Measurements from ENCODE around the gene BIRC5.
"Not testable (repeated sequence)": the region's sequence is repeated elsewhere in the genome, so short reads cannot be mapped to it uniquely, and the experiment has no call there.

Gene BIRC5

DNA sequence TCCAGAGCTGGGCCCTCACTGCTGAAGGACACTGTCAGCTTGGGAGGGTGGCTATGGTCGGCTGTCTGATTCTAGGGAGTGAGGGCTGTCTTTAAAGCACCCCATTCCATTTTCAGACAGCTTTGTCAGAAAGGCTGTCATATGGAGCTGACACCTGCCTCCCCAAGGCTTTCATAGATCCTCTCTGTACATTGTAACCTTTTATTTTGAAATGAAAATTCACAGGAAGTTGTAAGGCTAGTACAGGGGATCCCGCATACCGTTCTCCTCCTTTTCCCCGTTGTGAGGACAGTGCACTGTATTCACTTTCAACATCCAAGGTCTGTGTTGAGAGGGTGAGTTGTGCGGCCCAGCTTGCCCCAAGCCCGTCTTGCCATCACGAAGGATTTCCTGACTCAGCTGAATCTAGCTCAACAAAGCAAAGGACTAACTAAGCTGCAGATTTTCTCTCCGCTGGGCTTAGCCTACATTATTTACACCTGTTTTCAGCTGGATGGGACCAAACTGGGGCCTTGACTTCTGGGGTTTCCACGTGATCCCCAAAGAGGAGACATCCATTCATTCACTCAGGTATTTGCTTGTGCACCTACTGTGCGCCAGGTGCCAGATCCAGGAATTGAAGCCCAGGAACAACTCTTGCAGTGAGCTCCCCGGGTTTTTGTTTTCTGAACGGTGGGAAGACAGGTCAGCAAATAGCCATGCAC is 12.2 kb downstream of the BIRC5 start:
- DNase-seq = no peak

DNA sequence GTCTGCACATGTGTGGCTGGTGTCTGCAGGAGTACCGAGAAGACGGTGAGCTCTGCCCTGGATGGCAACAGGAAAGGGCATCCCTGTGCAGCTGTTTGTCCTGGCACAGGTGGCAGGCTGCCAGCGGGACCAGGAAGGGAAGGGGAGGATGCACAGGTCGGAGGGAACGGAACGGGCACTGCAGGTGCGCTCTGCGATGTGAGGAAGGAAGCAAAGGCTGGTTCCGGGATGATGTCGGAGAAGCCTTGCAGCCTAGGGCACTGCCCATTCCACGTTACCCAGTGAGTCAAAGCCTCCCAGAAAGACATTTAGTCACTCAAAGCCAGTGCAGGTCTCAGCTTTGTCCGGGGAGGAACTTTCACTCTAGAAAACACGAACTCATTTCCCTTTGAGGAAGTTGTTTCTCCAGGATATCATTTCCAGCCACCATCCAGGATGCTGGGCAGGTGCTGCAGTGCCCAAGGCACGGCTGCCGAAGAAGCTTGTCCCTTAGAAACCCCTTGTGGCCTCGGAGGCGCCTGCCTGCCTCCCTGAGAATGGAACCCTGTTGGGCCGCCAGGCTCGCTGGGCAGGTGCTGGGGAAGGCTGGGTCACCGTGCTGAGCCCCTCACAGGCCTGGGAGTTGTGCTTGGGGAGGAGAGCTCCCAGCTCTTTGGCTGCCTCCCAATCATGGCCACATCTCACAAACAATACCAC is 12.9 kb downstream of the BIRC5 start:
- peak; percentile 20 for DNase-seq

DNA sequence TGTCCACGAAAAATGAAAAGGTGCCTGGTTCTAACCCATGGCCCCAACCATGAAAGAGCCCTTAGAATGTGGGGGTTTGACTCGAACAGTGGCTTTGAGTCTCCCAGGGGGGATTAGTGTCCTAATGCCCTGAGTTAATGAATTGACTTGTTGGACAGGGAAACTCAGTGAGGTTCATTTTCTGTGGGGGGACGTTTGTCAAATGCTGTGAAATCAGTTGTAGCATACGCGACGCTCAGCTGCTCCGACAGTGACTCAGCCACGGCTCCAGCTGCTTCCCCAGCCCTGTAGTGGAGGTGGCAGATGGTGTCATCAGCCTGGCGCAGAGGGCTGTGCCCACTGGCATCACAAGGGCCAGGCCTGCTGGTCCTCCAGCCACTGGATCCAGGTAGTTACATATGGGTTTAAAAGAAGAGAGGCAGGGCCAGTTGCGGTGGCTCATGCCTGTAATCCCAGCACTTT is 13.4 kb downstream of the BIRC5 start:
- peak; percentile 23 for DNase-seq

- DNase-seq = no peak
Observed at GRCh38 chr17:78228176-78228575, 14.1 kb downstream of the BIRC5 start.

GRCh38 chr17:78230252-78230962 is 16.4 kb downstream of the BIRC5 start:
- no peak for DNase-seq

- DNase-seq = no peak
Observed at GRCh38 chr17:78230996-78231935, 17.2 kb downstream of the BIRC5 start, which contains the start of gene TMEM235. TSS of gene TMEM235 (plus strand) at chr17:78231631. CDS start at chr17:78232024, 393 bp downstream.

GRCh38 chr17:78231991-78232858 is 18.2 kb downstream of the BIRC5 start:
- peak; percentile 56 for DNase-seq

- no peak for DNase-seq
Observed at GRCh38 chr17:78232859-78233173, 18.8 kb downstream of the BIRC5 start.

GRCh38 chr17:78233678-78234077 is 19.6 kb downstream of the BIRC5 start:
- DNase-seq = no peak

GRCh38 chr17:78234261-78234865 is 20.3 kb downstream of the BIRC5 start:
- no peak for DNase-seq

DNA sequence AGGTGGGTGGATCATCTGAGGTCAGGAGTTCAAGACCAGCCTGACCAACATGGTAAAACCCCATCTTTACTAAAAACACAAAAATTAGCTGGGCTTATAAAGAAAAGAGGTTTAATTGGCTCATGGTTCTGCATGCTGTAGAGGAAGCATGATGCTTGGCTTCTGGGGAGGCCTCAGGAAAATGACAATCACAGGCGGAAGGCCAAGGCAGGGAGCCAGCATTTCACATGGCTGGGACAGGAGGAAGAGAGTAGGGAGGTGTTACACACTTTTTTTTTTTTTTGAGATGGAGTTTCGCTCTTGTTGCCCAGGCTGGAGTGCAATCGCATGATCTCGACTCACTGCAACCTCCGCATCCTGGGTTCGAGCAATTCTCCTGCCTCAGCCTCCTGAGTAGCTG is 21.0 kb downstream of the BIRC5 start:
- not testable (repeated sequence) for DNase-seq

DNA sequence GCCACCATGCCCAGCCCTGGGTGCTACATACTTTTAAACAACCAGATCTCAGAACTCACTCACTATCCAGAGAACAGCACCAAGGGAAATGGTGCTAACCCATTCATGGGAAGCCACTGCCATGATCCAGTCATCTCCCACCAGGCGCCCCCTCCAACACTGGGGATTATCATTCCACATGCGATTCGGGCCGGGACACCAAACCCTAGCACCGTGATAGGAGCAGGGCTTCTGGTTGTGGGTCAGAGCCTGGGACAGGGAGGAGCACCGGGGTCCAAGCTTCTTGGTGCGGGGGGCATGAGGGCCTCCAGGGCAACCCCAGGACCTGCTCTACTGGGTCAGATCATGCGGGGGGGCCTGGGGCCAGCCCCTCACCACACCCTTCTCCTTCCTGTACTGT is 21.8 kb downstream of the BIRC5 start:
- DNase-seq = no peak

DNA sequence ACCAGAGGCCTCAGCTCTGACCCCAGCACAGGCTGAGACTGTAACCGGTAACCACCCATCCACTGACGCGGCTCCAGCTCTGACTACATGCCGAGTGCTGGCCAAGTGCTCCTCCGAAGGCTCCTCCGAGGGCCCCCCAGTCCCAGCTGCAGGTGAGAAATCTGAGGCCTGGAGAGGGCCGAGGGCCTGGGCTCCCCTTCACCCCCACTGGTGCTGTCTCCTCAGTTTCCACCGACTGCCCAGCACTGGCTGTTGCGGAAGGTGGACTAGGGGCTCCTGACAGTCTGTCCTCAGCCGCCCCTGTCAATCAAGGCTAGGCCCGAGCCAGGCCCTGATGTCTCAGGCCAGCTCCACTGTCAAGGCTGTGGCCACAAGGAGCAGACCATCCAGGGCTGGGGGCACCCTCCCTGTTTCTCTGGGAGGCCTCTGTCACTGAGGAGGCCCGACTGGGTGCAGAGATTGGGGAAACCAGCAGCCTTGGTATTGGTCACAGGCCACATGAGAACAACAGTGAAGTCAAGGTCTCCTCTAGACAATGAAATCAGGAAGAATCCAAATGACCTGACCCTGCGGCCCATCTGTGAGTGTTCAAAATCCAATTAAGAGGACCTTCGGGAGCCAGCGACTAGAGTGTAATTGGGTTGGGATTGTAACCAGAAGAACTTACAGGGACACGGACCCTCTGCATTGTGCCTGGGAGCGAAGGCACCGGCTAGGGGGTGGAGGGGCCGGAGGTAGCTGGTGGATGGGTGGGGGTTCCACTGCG is 22.5 kb downstream of the BIRC5 start:
- DNase-seq = no peak

DNA sequence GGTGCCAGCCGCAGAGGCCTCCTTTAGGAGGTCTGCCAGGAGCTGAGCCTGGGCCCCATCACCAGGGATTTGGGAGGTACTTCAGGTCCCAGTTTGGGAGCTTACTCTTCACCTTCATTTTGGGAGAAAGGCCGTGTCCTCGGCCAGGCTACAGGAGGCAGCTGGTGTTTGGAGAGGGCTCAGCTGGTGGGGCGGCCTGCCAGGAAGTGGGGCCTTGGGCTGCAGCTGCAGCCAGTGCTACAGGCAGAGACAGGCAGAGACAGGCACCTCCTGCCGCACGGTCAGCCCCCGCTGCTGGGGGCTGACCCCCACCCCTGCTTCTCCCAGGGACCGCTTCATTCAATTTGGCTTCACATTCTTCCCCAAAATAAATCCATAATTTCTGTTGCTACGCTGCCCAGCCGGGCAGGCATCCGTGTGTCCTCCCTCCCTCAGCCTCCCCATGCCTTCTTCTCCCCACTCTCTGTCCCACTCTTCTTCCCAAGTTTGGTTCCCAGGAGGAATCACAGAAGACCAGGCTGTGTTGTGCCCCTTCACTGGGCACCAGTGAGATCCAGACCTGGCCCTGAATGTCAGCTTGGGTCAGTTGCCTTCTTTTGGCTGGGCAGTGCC is 23.5 kb downstream of the BIRC5 start:
- DNase-seq = no peak

DNA sequence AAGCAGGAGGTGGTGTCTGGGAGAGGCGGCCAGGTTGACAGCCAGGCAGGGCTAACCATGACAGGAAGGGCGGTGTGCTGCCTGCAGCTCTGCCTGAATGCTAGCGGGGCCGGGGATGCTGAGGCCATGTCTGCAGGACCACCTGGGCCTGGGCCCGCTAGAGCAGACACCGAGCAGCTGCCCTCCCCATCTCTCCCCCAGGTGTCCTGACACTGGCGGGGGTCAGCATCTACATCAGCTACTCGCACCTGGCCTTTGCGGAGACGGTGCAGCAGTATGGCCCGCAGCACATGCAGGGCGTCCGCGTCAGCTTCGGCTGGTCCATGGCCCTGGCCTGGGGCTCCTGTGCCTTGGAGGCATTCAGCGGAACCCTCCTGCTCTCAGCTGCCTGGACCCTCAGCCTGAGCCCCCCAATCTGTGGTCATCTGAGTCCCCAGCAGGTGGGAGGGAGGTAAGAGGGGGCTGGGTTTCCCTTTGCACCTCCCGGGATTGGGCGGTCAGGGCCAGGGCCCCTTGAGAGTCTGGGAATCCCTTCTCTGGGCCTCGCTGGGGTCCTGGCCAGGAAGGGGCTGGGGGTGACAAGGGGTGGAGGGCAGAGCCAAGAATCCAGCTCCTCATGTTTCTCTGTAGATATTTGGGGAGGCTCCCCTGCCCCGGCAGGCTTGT is 24.9 kb downstream of the BIRC5 start:
- DNase-seq = no peak

DNA sequence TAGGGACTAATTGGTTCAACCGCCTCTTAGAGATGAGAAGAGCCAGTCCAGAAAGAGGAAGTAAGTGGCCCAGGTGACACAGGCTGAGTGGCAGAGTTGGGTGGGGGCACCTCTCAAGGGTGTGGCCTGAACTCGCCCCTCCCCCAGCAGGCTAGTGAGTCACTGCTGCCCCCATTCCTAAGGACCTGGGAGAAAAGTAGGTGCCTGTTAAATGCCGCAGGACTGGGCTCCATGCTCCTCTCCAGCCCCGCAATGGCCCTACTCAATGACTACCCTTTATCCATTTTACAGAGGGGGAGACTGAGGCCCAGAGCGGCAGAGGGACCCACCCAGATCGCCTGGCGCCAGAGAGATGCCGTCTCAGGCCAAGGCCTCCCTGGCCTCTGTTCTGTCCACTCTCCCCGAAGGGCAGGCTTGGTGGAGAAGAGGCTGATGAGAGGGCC is 25.5 kb downstream of the BIRC5 start:
- DNase-seq = no peak

DNA sequence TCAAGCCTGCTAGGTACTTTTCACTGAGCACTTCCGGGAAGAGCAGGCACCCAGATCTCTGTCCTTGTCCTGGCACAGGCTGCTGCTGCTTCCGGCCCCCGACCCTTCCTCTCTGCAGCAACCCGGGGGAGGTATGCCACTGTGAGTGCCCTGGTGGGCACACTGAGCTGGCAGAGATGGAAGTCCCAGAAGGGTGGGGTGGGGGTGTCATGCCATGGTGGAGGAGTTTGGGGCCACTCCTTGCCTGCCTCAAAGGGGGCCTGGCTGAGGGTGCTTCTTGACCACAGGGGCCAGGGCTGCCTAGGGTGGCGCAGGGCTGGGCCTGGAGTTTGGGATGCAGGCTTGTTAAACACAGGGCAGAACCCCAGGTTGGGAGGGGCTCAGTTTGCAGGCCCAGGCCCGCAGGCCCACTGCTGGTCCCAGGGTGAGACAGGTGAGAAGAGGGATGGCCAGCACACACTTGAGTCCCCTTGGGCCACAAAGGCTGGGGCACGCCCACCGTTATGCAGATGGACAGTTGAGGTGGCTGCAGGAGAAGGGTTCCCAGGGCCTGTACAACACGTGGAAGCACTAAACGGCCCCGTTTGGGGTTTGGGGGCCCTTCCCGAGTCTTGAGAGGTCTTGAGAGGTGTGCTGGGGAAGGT is 26.1 kb downstream of the BIRC5 start:
- no peak for DNase-seq

DNA sequence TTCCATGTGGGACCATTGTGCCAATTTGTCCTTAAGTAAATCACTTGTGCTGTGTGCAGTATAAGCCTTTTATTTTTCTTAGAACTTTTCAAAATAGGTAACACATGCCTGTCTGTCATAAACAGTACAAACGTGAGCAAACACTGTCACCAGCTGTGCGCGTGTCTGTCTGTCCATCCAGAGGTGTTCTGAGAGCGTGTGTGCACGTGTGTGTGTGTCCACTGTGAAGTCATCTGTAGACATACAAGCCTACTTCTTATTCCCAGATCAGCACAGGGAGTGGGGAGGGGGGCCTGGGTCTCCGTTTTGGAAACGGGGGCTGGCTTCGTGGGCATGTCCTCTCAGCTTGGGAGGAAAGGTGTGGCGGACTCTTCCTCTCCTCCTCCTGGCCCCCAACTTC is 26.8 kb downstream of the BIRC5 start:
- DNase-seq = no peak
